Measurements from ENCODE around the gene BHLHE41. TPM values are rescaled to one million over a fixed set of nuclear protein-coding genes. Genes with fewer than 3 reads are reported as not detected.

BHLHE41 gene
- total RNA-seq, 2 donors from 2014 or later = 0.11 to 3.5 TPM

- DNase-seq = no peak
- Histone ChIP-seq H3K4me3 (ENCODE audit: low read length) (no peak overlapping the region), H3K36me3 (ENCODE audit: control insufficient read depth, insufficient read depth, low read length) (no peaks in the 10 kb centered on the region), H3K27ac (ENCODE audit: low read depth, low read length) (no peak overlapping the region), H3K9ac (ENCODE audit: extremely low read depth, low read length, poor library complexity, severe bottlenecking) (no peak overlapping the region), H3K9me3 (ENCODE audit: control insufficient read depth, low read length) (no peaks in the 10 kb centered on the region), H3K27me3 (ENCODE audit: control insufficient read depth, insufficient read depth, low read length, poor library complexity, severe bottlenecking) (peaks cover 25% of the 10 kb centered on the region), H3K4me1 (ENCODE audit: control insufficient read depth, insufficient read depth, low read length) (no peaks in the 10 kb centered on the region)
- 96% methylated on average over 1 of the region's 2 CpGs; no CpG with 5 or more reads in 1 of the 2 experiments for WGBS, 2 experiments (ENCODE audit: insufficient coverage in 1 of 2, insufficient read length in 1 of 2)
- H3K36me3 Mint-ChIP-seq (ENCODE audit: low read depth) = no peaks in the 10 kb centered on the region
- TF ChIP-seq, protein P1, sequence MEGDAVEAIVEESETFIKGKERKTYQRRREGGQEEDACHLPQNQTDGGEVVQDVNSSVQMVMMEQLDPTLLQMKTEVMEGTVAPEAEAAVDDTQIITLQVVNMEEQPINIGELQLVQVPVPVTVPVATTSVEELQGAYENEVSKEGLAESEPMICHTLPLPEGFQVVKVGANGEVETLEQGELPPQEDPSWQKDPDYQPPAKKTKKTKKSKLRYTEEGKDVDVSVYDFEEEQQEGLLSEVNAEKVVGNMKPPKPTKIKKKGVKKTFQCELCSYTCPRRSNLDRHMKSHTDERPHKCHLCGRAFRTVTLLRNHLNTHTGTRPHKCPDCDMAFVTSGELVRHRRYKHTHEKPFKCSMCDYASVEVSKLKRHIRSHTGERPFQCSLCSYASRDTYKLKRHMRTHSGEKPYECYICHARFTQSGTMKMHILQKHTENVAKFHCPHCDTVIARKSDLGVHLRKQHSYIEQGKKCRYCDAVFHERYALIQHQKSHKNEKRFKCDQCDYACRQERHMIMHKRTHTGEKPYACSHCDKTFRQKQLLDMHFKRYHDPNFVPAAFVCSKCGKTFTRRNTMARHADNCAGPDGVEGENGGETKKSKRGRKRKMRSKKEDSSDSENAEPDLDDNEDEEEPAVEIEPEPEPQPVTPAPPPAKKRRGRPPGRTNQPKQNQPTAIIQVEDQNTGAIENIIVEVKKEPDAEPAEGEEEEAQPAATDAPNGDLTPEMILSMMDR (conservative IDR thresholded peaks at IDR 0.05) = no peak
- H3K9me3 Mint-ChIP-seq = no peaks in the 10 kb centered on the region
- no peak overlapping the region for H3K4me3 Mint-ChIP-seq
- no peaks in the 10 kb centered on the region for H3K4me1 Mint-ChIP-seq
- no peak overlapping the region for H3K27ac Mint-ChIP-seq
- H3K27me3 Mint-ChIP-seq (ENCODE audit: insufficient read depth) = peaks cover 5% of the 10 kb centered on the region
These were observed 18.5 kb upstream of the BHLHE41 start for GRCh38 chr12:26143291-26143690.

GRCh38 chr12:26138860-26139259 lies 14.0 kb upstream of the BHLHE41 start:
- no peaks in the 10 kb centered on the region for H3K4me1 ChIP-seq (ENCODE audit: control insufficient read depth, insufficient read depth, low read length)
- peaks cover 21% of the 10 kb centered on the region for H3K27me3 ChIP-seq (ENCODE audit: control insufficient read depth, insufficient read depth, low read length, poor library complexity, severe bottlenecking)
- no peak overlapping the region for H3K4me3 ChIP-seq (ENCODE audit: low read length)
- H3K27ac ChIP-seq (ENCODE audit: low read depth, low read length) = no peak overlapping the region
- DNase-seq = no peak
- Mint-ChIP-seq H3K27me3 (ENCODE audit: insufficient read depth) (peaks cover 11% of the 10 kb centered on the region), H3K27ac (no peak overlapping the region), H3K4me3 (no peak overlapping the region), H3K36me3 (ENCODE audit: low read depth) (no peaks in the 10 kb centered on the region), H3K9me3 (no peaks in the 10 kb centered on the region), H3K4me1 (peaks cover 13% of the 10 kb centered on the region)
- no peaks in the 10 kb centered on the region for H3K36me3 ChIP-seq (ENCODE audit: control insufficient read depth, insufficient read depth, low read length)
- no peak overlapping the region for H3K9ac ChIP-seq (ENCODE audit: extremely low read depth, low read length, poor library complexity, severe bottlenecking)
- no peaks in the 10 kb centered on the region for H3K9me3 ChIP-seq (ENCODE audit: control insufficient read depth, low read length)
- TF ChIP-seq, protein P1 (conservative IDR thresholded peaks at IDR 0.05) = no peak

DNA sequence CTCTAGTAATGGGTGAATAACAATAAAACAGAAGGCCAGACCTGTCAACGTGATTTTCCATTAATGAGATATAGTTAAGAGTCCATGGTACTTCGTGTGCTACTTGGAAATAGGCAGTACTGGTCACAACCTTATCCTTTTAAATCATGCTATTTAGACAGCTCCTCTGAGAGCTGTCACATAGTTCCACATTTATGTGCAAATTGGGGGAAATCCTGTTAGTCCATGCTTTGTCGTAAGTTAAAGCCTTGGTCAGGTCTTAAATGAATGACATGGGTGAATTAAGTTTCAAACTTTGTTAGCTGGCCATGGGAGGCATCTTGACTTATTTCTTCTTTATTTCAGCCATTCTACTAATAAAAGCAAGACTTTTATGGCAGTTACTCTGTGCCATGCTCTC lies 11.9 kb upstream of the BHLHE41 start:
- Mint-ChIP-seq H3K9me3 (no peaks in the 10 kb centered on the region), H3K4me1 (peaks cover 13% of the 10 kb centered on the region), H3K27me3 (ENCODE audit: insufficient read depth) (peaks cover 26% of the 10 kb centered on the region), H3K27ac (no peak overlapping the region), H3K36me3 (ENCODE audit: low read depth) (no peaks in the 10 kb centered on the region), H3K4me3 (no peak overlapping the region)
- TF ChIP-seq, protein P1 (conservative IDR thresholded peaks at IDR 0.05) = no peak
- Histone ChIP-seq H3K36me3 (ENCODE audit: control insufficient read depth, insufficient read depth, low read length) (no peaks in the 10 kb centered on the region), H3K4me1 (ENCODE audit: control insufficient read depth, insufficient read depth, low read length) (no peaks in the 10 kb centered on the region), H3K27me3 (ENCODE audit: control insufficient read depth, insufficient read depth, low read length, poor library complexity, severe bottlenecking) (peaks cover 27% of the 10 kb centered on the region), H3K4me3 (ENCODE audit: low read length) (no peak overlapping the region), H3K9ac (ENCODE audit: extremely low read depth, low read length, poor library complexity, severe bottlenecking) (no peak overlapping the region), H3K9me3 (ENCODE audit: control insufficient read depth, low read length) (no peaks in the 10 kb centered on the region), H3K27ac (ENCODE audit: low read depth, low read length) (no peak overlapping the region)
- no peak for DNase-seq
- WGBS, 2 experiments (ENCODE audit: insufficient coverage in 1 of 2, insufficient read length in 1 of 2) = 79 to 82% methylated on average over 2 to 3 of the region's 3 CpGs

Measured in endodermal cell (in vitro differentiated cells).